GM19455 (cell line): Measurements from ENCODE around the gene NALCN.

Source experiments
- ATAC-seq: cut with Tn5 transposase; IDR thresholded peaks from one replicate; pipeline ENCODE4 v1.9.1; 2021; ENCODE audit not compliant: unreplicated experiment

Gene NALCN

GRCh38 chr13:101415358-101416174, 742 bp downstream of the NALCN start:
- no peak for ATAC-seq

DNA sequence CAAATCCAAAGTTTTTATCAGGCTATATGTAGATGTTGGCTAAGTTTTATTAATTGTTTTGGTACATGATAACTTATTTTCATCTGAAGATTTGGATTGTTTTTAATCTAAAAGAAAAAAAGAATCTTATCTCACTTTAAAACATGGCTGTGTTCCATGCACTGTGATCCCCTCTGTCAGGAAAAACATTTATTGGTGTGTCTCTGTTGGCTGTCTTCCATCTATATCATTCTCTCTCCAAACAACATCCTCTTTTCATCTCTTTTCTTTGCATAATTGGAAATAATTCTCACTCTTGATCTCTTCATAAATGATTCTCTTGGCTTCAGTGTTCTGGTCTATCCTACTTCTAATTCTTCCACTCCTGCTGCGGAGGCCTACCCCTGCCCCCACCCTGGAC, 4.2 kb downstream of the NALCN start:
- no peak for ATAC-seq

GRCh38 chr13:101408992-101409656, 7.2 kb downstream of the NALCN start:
- ATAC-seq, result no peak

DNA sequence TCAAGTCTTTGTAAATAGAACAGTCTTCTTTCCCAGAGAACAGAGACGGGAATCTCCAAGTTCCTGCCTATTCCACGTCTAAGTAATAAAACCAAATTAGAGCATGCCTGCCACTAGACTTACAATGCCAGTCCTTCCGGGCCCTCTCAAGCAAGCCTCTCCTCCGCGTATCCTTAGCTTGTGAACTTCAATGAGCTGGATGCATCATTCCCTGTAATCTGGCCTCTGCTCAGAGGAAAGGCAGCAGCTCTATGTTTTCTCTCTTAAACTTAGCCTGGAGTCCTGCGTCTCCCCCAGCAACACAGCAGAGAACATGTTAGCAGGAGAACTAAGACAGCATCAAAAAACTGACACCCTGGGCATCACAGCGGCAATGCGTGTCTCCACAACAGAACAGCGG, 8.2 kb downstream of the NALCN start:
- ATAC-seq, result no peak

DNA sequence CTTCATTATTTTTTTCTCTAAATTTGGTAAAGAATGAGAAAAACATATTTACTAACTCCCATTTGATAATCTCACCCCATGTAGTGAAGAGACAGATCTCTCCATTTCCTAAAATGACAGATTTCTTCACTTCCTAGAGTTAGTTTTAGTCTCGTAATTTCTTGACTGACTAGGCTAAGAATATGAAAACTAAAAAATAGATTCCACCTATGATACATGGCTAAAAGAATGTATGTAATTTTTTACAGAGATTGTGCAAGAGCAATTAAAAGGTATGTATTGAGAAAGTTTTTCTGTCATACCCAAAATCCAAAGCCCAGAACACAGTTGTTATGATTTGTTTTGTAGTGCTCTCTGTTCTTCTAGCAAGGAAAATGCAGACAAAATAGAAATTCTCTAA, 9.5 kb downstream of the NALCN start:
- no peak for ATAC-seq

DNA sequence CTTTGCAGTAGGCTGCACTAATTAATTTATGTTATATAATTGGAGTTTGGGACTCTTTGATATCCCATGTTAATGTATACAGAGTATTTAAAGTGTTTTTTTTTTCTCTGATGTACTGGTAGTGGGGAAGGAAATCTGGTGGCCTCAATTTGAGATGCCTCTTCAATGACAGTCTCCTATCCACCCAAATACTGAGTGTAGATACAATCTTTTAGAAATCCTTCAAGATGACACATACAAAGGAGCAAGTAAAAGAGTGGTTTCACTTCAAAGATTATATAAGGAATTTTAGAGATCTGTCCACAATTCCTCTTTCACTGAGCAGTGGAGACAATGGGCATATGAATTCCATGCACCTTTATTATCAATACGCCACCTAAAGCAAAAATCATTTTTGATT, 15.1 kb downstream of the NALCN start:
- no peak for ATAC-seq

- no peak for ATAC-seq
Observed at GRCh38 chr13:101399365-101399764, 16.9 kb downstream of the NALCN start.

DNA sequence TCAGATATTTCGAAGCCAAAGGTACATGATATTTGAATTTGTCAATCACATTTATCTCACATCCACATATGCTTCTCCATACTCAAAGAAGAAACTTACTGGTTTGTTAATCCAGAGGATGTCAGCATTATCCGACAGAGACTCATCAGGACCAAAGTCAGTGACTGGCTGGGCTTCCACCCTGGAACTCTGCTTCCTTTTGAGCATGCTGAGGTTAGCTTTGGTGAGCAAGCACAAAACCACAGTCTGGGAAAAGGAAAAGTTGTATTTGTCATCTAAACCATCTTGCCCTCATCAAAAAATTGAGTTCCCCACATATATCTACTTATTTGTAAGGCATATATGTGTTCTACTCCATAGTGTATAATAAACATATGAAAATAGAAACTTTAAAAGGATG, 17.4 kb downstream of the NALCN start:
- no peak for ATAC-seq

GRCh38 chr13:101398191-101398590, 18.1 kb downstream of the NALCN start:
- ATAC-seq, result no peak

- ATAC-seq, result no peak
Observed at GRCh38 chr13:101397742-101398141, 18.6 kb downstream of the NALCN start.

DNA sequence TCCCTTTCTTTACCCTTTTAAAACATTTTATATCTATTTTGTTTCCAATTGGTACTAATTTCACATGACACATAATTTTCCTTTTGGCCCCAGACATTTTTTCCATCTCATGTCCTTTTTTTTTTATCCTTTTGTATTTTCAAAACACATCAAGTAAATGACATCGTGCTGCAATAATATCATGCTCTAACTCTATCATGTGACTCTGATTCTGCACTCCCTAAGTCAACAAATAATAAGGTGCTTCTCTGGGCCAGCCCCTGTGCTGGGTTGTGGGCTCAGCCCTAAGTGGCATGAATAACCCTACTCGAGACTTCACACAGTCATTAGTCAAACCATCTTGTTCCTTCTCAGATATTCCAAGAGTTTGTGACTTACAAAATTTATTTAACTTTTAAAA, 21.7 kb downstream of the NALCN start:
- ATAC-seq, result no peak

DNA sequence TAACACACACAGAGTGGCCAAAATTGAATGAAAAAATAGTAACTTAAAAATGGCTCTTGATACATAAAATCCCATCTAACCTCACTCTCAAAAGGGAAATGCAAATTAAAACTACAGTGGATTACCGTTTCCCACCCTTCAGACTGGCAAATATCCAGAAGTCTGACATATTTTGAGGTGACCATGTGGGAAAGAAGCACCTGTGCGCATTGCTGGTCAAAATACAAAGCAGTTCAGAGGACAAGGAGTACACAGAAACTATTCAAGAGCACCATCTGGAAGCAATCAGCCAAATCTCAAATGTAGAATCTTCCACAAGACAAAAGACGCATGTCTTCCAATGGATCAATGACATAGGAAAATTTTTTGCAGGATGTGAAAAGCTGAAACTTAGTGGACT, 23.2 kb downstream of the NALCN start:
- no peak for ATAC-seq

- ATAC-seq, result no peak
Observed at GRCh38 chr13:101390461-101390860, 25.8 kb downstream of the NALCN start.

GRCh38 chr13:101384929-101385328, 31.4 kb downstream of the NALCN start:
- no peak for ATAC-seq

- no peak for ATAC-seq
Observed at GRCh38 chr13:101383595-101383994, 32.7 kb downstream of the NALCN start.

DNA sequence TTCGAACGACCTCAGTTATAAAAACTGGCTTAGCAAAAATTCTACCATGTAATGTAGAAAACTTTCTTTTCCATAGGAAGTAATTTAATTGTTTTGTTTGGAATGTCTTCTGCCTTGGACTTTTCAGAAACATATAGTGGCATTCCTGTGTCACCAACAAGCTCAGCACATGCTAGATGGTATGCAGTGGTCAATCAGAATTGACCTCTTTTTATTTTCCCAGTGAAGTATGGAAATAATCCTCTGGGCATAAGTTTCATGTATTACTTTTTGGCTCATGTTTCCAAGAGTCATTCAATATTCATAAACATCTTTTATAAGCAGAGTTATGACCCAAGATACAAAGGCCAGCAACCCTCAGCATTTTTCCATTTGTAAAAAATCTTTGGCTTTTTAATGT, 33.6 kb downstream of the NALCN start:
- ATAC-seq, result no peak

DNA sequence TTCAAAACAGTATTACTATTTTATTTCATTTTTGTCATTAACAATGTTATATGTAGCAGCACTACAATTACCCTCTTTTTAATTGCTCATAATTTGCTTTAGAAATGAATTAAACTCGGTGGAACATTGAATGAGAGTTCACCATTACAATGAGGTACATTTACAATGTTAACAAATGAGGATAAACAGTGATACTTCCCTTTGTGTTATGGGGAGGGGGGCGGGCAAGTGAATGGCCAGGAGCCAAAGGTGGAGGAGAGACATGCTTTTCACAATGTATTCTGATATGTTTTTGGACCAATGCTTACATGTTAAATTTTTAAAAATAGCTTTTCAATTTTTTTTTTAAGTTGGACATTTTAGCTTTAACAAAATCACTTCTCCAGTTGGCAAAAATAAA, 34.2 kb downstream of the NALCN start:
- no peak for ATAC-seq

GRCh38 chr13:101360525-101360924, 55.8 kb downstream of the NALCN start:
- no peak for ATAC-seq

DNA sequence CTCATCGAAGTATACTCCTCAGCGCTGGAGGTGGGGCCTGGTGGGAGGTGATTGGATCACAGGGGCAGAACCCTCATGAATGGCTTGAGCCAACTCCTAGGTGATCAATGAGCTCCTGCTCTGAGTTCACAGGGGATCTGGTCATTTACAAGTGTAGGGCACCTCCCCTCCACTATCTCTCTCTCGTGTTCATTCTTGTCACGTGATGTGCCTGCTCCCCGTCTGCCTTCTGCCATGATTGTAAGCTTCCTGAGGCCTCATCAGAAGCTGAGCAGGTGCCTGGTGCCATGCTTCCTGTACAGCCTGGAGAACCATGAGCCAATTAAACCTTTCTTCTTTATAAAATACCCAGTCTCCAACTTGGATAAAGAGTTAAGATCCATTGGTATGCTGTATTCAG, 61.4 kb downstream of the NALCN start:
- ATAC-seq, result no peak

- ATAC-seq, result no peak
Observed at GRCh38 chr13:101346942-101347728, 69.2 kb downstream of the NALCN start.

DNA sequence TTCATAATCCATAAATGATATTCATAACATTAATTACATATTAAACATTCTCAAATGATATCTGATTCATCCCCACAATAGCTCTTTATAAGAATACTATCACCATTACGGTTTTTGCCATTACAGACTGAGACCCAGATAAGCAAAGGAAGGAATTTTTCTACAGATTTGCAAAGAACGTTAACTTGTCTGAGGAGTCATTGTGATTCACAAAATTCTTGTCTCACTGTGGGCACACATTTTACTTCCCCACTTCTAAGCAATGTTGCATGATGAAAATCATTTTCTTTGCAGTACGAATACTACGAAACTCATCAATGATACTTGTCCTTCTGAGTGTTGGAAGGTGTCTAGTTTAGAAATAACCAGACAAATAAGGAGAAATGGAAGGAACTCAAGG, 70.1 kb downstream of the NALCN start:
- no peak for ATAC-seq
